ENCODE results near the gene IER2.

IER2 gene

GRCh38 chr19:13128583-13128982, 21.6 kb upstream of the IER2 start:
- Histone ChIP-seq H3K27me3 (ENCODE audit: insufficient read depth, low read length, poor library complexity) (no peaks in the 10 kb centered on the region), H3K79me1 (ENCODE audit: low read length) (peaks cover 38% of the 10 kb centered on the region), H4K5ac (ENCODE audit: low read length) (no peak overlapping the region), H4K8ac (ENCODE audit: low read depth, low read length) (no peak overlapping the region), H3K4me1 (ENCODE audit: control insufficient read depth, low read depth, low read length) (no peaks in the 10 kb centered on the region), H3K36me3 (ENCODE audit: control insufficient read depth, insufficient read depth, low read length) (peaks cover 2% of the 10 kb centered on the region), H3K27ac (ENCODE audit: low read depth, low read length) (no peak overlapping the region), H3K23ac (ENCODE audit: low read length) (no peak overlapping the region), H3K56ac (ENCODE audit: low read length) (no peak overlapping the region), H3K4me2 (ENCODE audit: low read length) (no peak overlapping the region), H3K4me3 (ENCODE audit: low read length) (no peak overlapping the region), H3K9ac (ENCODE audit: low read length) (no peak overlapping the region), H2BK15ac (replicated peaks; ENCODE audit: low read depth) (no peak overlapping the region), H2BK5ac (ENCODE audit: low read length) (no peak overlapping the region), H3K79me2 (ENCODE audit: control insufficient read depth, insufficient read depth, low read length) (peaks cover 70% of the 10 kb centered on the region), H2BK120ac (ENCODE audit: low read depth, low read length) (no peak overlapping the region), H2AK5ac (ENCODE audit: low read length) (no peak overlapping the region), H3K18ac (ENCODE audit: low read length) (no peak overlapping the region), H3K4ac (ENCODE audit: low read depth, low read length) (no peak overlapping the region)
- no peak for DNase-seq
- WGBS (ENCODE audit: extremely low coverage, insufficient coverage, low lambda C conversion rate) = no CpG with 5 or more reads among the region's 1 CpG

- no peak for DNase-seq
- H3K27ac ChIP-seq (ENCODE audit: low read depth, low read length) = no peak overlapping the region
- H3K18ac ChIP-seq (ENCODE audit: low read length) = no peak overlapping the region
- H3K4ac ChIP-seq (ENCODE audit: low read depth, low read length) = no peak overlapping the region
- H3K23ac ChIP-seq (ENCODE audit: low read length) = no peak overlapping the region
- H2BK15ac ChIP-seq (replicated peaks; ENCODE audit: low read depth) = no peak overlapping the region
- H2AK5ac ChIP-seq (ENCODE audit: low read length) = no peak overlapping the region
- no peak overlapping the region for H4K5ac ChIP-seq (ENCODE audit: low read length)
- no peak overlapping the region for H2BK120ac ChIP-seq (ENCODE audit: low read depth, low read length)
- no peak overlapping the region for H3K56ac ChIP-seq (ENCODE audit: low read length)
- peaks cover 38% of the 10 kb centered on the region for H3K79me1 ChIP-seq (ENCODE audit: low read length)
- H3K27me3 ChIP-seq (ENCODE audit: insufficient read depth, low read length, poor library complexity) = no peaks in the 10 kb centered on the region
- peaks cover 2% of the 10 kb centered on the region for H3K36me3 ChIP-seq (ENCODE audit: control insufficient read depth, insufficient read depth, low read length)
- H3K4me3 ChIP-seq (ENCODE audit: low read length) = no peak overlapping the region
- no CpG with 5 or more reads among the region's 9 CpGs for WGBS (ENCODE audit: extremely low coverage, insufficient coverage, low lambda C conversion rate)
- H3K4me2 ChIP-seq (ENCODE audit: low read length) = no peak overlapping the region
- no peak overlapping the region for H3K9ac ChIP-seq (ENCODE audit: low read length)
- no peak overlapping the region for H2BK5ac ChIP-seq (ENCODE audit: low read length)
- no peak overlapping the region for H4K8ac ChIP-seq (ENCODE audit: low read depth, low read length)
- peaks cover 69% of the 10 kb centered on the region for H3K79me2 ChIP-seq (ENCODE audit: control insufficient read depth, insufficient read depth, low read length)
- no peaks in the 10 kb centered on the region for H3K4me1 ChIP-seq (ENCODE audit: control insufficient read depth, low read depth, low read length)
Observed at GRCh38 chr19:13129384-13129783, 20.8 kb upstream of the IER2 start.

- peaks cover 37% of the 10 kb centered on the region for H3K79me1 ChIP-seq (ENCODE audit: low read length)
- no CpG with 5 or more reads among the region's 3 CpGs for WGBS (ENCODE audit: extremely low coverage, insufficient coverage, low lambda C conversion rate)
- H2BK15ac ChIP-seq (replicated peaks; ENCODE audit: low read depth) = no peak overlapping the region
- no peak overlapping the region for H2AK5ac ChIP-seq (ENCODE audit: low read length)
- no peak overlapping the region for H4K8ac ChIP-seq (ENCODE audit: low read depth, low read length)
- no peaks in the 10 kb centered on the region for H3K27me3 ChIP-seq (ENCODE audit: insufficient read depth, low read length, poor library complexity)
- no peak overlapping the region for H3K27ac ChIP-seq (ENCODE audit: low read depth, low read length)
- H3K4me1 ChIP-seq (ENCODE audit: control insufficient read depth, low read depth, low read length) = no peaks in the 10 kb centered on the region
- no peak overlapping the region for H3K4me2 ChIP-seq (ENCODE audit: low read length)
- H3K18ac ChIP-seq (ENCODE audit: low read length) = no peak overlapping the region
- DNase-seq = no peak
- no peak overlapping the region for H3K23ac ChIP-seq (ENCODE audit: low read length)
- no peak overlapping the region for H2BK120ac ChIP-seq (ENCODE audit: low read depth, low read length)
- H4K5ac ChIP-seq (ENCODE audit: low read length) = no peak overlapping the region
- no peak overlapping the region for H3K4ac ChIP-seq (ENCODE audit: low read depth, low read length)
- H3K56ac ChIP-seq (ENCODE audit: low read length) = no peak overlapping the region
- H3K4me3 ChIP-seq (ENCODE audit: low read length) = no peak overlapping the region
- H3K9ac ChIP-seq (ENCODE audit: low read length) = no peak overlapping the region
- peaks cover 65% of the 10 kb centered on the region for H3K79me2 ChIP-seq (ENCODE audit: control insufficient read depth, insufficient read depth, low read length)
- H2BK5ac ChIP-seq (ENCODE audit: low read length) = no peak overlapping the region
- peaks cover 8% of the 10 kb centered on the region for H3K36me3 ChIP-seq (ENCODE audit: control insufficient read depth, insufficient read depth, low read length)
Observed at GRCh38 chr19:13130886-13131490, 19.2 kb upstream of the IER2 start.

- H3K27ac ChIP-seq (ENCODE audit: low read depth, low read length) = no peak overlapping the region
- H3K9ac ChIP-seq (ENCODE audit: low read length) = no peak overlapping the region
- WGBS (ENCODE audit: extremely low coverage, insufficient coverage, low lambda C conversion rate) = no CpG with 5 or more reads among the region's 8 CpGs
- no peak overlapping the region for H3K4me3 ChIP-seq (ENCODE audit: low read length)
- H2BK120ac ChIP-seq (ENCODE audit: low read depth, low read length) = no peak overlapping the region
- no peak overlapping the region for H3K56ac ChIP-seq (ENCODE audit: low read length)
- no peak overlapping the region for H2AK5ac ChIP-seq (ENCODE audit: low read length)
- peaks cover 31% of the 10 kb centered on the region for H3K79me1 ChIP-seq (ENCODE audit: low read length)
- H4K8ac ChIP-seq (ENCODE audit: low read depth, low read length) = no peak overlapping the region
- H3K36me3 ChIP-seq (ENCODE audit: control insufficient read depth, insufficient read depth, low read length) = peaks cover 19% of the 10 kb centered on the region
- no peak overlapping the region for H2BK15ac ChIP-seq (replicated peaks; ENCODE audit: low read depth)
- no peaks in the 10 kb centered on the region for H3K27me3 ChIP-seq (ENCODE audit: insufficient read depth, low read length, poor library complexity)
- no peak overlapping the region for H3K18ac ChIP-seq (ENCODE audit: low read length)
- H3K4ac ChIP-seq (ENCODE audit: low read depth, low read length) = no peak overlapping the region
- H3K23ac ChIP-seq (ENCODE audit: low read length) = no peak overlapping the region
- DNase-seq = no peak
- no peak overlapping the region for H4K5ac ChIP-seq (ENCODE audit: low read length)
- no peaks in the 10 kb centered on the region for H3K4me1 ChIP-seq (ENCODE audit: control insufficient read depth, low read depth, low read length)
- peaks cover 53% of the 10 kb centered on the region for H3K79me2 ChIP-seq (ENCODE audit: control insufficient read depth, insufficient read depth, low read length)
- no peak overlapping the region for H3K4me2 ChIP-seq (ENCODE audit: low read length)
- no peak overlapping the region for H2BK5ac ChIP-seq (ENCODE audit: low read length)
Observed at GRCh38 chr19:13132471-13133180, 17.6 kb upstream of the IER2 start.

- Histone ChIP-seq H3K27me3 (ENCODE audit: insufficient read depth, low read length, poor library complexity) (no peaks in the 10 kb centered on the region), H3K4me2 (ENCODE audit: low read length) (no peak overlapping the region), H3K9ac (ENCODE audit: low read length) (no peak overlapping the region), H4K8ac (ENCODE audit: low read depth, low read length) (no peak overlapping the region), H3K36me3 (ENCODE audit: control insufficient read depth, insufficient read depth, low read length) (peaks cover 24% of the 10 kb centered on the region), H2BK120ac (ENCODE audit: low read depth, low read length) (no peak overlapping the region), H3K56ac (ENCODE audit: low read length) (no peak overlapping the region), H2BK5ac (ENCODE audit: low read length) (no peak overlapping the region), H3K4me1 (ENCODE audit: control insufficient read depth, low read depth, low read length) (no peaks in the 10 kb centered on the region), H3K23ac (ENCODE audit: low read length) (no peak overlapping the region), H2AK5ac (ENCODE audit: low read length) (no peak overlapping the region), H3K4me3 (ENCODE audit: low read length) (no peak overlapping the region), H3K79me1 (ENCODE audit: low read length) (peaks cover 30% of the 10 kb centered on the region), H2BK15ac (replicated peaks; ENCODE audit: low read depth) (no peak overlapping the region), H3K79me2 (ENCODE audit: control insufficient read depth, insufficient read depth, low read length) (peaks cover 46% of the 10 kb centered on the region), H3K18ac (ENCODE audit: low read length) (no peak overlapping the region), H4K5ac (ENCODE audit: low read length) (no peak overlapping the region), H3K4ac (ENCODE audit: low read depth, low read length) (no peak overlapping the region), H3K27ac (ENCODE audit: low read depth, low read length) (no peak overlapping the region)
- DNase-seq = no peak
- WGBS (ENCODE audit: extremely low coverage, insufficient coverage, low lambda C conversion rate) = no CpG with 5 or more reads among the region's 12 CpGs
Observed at GRCh38 chr19:13133241-13133870, 16.9 kb upstream of the IER2 start.
